HG02588 (cell line): ENCODE measurements around the gene DUS3L.
"Not testable (repeated sequence)": the region's sequence is repeated elsewhere in the genome, so short reads cannot be mapped to it uniquely, and the experiment has no call there.

ENCODE experiments used
- ATAC-seq: cut with Tn5 transposase; IDR thresholded peaks from one replicate; pipeline ENCODE4 v1.9.1; 2021; ENCODE audit warnings: mild to moderate bottlenecking, moderate library complexity; ENCODE audit not compliant: unreplicated experiment

The DUS3L gene

DNA sequence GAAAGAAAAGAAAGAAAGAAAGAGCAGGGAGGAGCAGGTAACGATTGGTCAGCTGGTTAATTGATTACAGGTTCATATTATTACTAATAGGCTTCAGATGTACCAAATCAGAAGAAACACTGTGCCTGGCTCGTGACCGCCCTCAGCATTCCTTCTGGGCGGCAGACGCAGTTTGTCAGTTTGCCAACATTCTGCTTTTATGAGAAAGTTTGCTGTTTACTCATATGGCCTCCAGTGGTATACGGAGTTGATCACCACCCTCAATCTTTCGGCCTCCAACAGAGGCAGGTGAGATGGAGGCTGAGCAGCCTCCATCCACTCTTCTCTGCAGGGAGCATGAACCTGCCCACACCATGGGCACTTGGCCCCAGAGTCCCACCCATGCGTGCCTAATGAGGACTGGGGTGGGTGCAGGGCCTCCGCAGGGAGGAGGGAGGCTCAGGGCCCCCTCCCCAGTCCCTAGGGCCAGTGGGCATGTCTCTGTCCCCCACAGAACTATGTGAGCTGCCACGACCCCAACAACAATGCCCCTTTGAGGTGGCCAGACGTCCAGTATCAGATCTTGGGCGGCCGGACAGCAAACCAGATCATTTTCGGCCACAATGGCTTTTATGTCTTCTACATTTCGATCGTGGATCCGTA lies 15.2 kb downstream of the DUS3L start:
- ATAC-seq, result no peak

DNA sequence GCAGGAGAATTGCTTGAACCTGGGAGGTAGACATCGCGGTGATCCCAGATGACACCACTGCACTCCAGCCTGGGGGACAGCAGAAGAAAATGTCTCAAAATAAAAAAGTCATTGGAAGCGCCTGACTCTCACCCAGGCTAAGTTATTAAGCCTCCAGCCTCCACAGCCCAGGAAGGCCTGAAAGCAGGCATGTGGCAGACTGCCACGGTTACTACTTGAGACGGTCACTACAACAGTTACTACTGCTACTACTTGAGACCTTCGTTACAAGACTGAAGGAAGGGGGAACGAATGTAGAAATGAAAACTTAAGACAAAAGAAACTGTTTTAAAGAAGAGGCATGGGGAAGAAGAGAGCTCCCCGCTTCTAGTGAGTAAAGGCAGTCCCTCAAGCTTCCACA lies 16.0 kb downstream of the DUS3L start:
- ATAC-seq, result no peak

DNA sequence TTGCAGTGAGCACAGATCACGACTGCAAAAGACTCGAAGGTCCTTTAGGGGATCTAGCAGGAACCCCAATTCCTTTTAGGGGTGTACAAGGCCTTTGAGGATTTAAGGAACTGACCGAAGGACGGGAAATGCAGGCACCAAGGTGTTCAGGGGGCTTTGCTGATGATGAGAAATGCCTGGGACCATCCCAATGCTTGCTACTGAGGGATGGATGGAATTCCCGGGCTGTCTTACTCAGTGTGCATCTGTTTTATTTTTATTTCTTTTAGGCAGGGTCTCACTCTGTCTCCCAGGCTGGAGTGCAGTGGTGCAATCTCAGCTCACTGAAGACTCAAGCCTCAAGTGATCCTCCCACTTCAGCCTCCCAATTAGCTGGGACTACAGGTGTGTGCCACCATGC lies 17.7 kb downstream of the DUS3L start:
- ATAC-seq, result no peak

DNA sequence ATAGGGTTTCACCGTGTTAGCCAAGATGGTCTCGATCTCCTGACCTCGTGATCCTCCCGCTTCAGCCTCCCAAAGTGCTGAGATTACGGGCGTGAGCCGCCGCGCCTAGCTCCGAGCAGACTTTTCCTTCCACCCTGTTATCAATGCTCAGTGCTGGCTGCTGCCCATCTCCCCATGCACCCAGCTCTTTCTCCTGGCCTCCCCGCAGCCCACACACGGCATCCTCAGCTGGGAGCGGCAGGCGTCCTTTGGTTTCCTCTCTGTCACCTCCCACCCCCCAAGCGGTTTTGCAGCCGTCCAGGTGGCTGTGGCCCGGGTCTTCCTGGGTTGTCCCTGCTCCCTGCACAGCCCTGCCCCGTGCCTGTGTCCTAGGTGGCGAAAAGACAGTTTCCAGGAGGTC lies 18.5 kb downstream of the DUS3L start:
- ATAC-seq, result no peak

DNA sequence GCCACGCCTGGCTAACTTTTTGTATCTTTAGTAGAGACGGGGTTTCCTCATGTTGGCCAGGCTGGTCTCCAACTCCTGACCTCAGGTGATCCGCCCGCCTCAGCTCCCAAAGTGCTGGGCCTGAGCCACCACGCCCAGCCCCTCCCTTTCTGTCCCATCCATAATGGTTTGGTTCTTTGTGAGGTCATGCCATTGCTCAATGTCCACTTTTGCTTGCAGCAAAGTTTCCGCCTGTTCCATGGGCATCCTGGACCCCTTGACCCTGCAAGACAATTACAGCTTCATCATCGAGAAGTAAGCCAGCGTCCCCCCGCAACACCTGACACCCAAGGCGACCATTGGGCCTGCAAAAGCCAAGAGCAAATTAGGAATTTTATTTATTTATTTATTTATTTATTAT lies 23.0 kb downstream of the DUS3L start:
- ATAC-seq, result no peak

DNA sequence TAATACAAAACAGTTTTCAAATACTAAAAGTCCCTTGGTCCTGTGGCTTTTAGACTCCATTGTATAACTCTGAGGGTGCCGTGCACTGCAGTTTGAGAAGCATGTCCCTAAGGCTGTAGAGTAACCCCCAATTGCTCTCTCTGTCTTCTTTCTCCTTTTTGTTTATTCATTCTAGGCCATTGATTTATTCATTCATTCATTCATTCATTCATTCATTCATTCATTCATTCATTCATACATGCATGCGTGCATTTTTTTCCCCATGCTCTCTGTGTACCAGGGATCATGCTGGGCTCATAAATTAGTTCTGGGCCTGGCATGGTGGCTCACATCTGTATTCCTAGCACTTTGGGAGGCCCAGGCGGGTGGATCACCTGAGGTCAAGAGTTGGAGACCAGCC lies 25.7 kb downstream of the DUS3L start:
- ATAC-seq, result no peak

DNA sequence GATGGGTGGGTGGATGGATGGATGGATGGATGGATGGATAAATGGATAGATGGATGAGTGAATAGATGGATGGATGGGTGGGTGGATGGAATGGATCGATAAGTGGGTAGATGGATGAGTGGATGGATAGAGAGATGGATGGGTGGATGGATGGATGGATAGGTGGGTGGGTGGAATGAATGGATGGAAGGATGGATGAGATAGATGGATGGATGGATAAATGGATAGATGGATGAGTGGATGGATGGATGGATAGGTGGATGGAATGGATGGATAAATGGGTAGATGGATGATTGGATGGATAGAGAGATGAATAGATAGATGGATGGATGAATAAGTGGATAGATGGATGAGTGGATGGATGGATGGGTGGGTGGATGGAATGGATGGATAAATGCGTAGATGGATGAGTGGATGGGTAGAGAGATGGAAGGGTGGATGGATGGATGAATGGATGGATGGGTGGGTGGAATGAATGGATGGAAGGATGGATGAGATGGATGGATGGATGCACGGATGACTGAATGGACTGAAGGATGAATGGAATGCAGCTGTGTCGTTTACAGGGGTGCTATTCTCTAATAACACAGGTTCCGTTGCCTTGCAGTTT lies 28.2 kb downstream of the DUS3L start:
- ATAC-seq, result no peak

DNA sequence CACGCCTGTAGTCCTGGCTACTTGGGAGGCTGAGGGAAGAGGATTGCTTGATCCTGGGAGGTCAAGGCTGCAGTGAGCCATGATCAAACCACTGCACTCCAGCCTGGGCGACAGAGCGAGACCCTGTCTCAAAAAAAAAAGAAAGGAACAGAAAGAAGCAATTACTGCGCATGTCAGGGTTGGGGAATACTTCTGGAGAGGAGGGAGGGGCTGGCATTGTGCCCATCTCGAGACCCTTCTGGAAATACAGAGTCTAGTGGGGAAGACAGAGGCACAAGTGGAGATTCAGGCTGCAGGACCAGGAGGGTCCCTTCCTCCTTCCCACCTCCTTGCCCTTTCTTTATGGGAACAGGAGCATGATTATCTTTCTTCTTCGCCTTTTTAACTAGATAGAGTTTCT lies 37.2 kb downstream of the DUS3L start:
- ATAC-seq, result no peak

DNA sequence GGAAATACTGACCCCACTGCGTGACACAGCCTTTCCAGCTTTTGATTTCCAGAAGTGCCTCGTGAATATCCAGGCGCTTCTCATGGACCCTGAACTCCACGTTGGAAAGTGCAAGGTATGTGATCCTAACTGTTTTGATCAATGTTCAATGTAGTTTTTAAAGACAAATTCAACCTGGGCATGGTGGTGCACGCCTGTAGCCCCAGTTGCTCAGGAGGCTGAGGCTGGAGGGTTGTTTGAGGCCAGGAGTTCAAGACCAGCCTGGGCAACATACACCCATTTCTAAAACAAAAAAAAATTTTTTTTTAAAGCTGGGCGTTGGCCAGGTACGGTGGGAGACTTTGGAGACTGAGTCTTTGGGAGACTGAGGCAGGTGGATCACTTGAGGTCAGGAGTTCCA lies 39.3 kb downstream of the DUS3L start:
- ATAC-seq, result no peak

DNA sequence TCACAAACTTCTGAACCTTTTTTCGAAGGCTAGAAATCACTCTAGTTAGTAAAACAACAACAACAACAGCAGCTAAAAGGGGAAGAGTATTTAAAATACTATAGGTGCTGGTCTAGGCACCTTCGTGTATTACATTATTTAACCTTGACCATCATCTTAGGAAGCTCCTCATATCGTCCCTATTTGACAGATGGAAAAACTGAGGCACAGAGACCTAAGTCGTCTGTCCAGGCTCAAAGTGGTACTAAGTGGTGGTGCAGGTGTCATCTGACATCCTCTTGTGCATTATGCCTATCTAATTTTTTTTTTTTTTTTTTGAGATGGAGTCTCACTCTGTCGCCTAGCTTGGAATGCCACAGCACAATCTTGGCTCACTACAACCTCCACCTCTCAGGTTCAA lies 41.5 kb downstream of the DUS3L start:
- ATAC-seq, result no peak

DNA sequence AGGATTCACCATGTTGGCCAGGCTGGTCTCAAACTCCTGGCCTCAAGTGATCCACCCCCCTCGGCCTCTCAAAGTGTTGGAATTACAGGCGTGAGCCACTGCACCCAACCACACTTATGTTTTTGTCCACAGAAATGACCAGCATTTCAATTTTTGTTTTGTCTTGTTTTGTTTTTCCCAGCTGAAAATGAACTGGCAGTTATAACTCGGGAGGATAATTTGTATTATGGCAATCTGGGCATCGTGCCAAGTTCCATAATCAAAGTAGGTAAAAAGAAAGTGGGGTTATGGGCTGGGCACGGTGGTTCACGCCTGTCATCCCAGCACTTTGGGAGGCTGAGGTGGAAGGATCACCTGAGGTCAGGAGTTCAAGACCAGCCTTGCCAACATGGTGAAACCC lies 42.0 kb downstream of the DUS3L start:
- ATAC-seq, result not testable (repeated sequence)

DNA sequence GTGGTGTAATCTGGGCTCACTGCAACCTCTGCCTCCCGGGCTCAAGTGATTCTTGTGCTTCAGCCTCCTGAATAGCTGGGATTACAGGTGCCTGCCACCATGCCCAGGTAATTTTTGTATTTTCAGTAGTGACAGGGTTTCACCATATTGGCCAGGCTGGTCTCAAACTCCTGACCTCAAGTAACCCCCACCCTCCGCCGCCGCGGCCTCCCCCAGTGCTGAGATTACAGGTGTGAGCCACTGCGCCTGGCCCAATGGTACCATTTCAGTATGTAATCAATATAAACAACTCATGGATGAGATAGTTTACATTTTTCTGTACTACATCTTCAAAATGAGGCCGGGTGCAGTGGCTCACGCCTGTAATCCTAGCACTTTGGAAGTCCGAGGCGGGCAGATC lies 46.0 kb downstream of the DUS3L start:
- not testable (repeated sequence) for ATAC-seq

DNA sequence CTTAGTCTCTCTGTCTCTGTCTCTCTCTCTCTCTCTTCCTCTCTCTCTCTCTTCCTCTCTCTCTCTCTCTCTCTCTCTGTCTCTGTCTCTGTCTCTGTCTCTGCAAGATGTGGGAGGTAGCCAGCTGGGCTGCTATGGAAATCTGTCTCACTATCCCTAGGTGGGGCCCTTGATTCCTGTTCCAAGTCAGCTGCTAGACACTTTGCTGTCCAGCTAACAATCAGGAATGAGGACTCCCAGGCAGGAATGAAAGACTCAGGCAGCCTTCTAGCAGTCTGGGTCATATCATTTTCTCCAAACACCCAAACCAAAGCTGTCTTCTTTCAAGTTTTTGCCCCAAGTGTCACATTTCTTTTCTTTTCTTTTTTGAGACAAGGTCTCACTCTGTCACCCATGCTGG lies 47.3 kb downstream of the DUS3L start:
- ATAC-seq, result no peak

DNA sequence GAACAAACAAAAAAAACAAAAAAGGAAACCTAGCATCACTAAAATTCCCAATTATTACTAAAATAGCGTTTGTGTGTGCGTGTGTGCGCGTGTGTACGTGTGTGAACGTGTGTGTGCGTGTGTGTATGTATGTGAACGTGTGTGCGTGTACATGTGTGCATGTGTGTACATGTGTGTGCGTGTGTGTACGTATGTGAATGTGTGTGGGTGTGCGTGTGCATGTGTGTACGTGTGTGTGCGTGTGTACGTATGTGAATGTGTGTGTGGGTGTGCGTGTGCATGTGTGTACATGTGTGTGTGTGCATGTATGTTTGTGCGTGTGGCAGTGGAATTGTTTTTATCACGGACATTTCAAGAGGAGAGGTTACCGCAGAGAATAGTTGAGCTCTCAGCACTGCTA lies 48.9 kb downstream of the DUS3L start:
- ATAC-seq, result no peak

DNA sequence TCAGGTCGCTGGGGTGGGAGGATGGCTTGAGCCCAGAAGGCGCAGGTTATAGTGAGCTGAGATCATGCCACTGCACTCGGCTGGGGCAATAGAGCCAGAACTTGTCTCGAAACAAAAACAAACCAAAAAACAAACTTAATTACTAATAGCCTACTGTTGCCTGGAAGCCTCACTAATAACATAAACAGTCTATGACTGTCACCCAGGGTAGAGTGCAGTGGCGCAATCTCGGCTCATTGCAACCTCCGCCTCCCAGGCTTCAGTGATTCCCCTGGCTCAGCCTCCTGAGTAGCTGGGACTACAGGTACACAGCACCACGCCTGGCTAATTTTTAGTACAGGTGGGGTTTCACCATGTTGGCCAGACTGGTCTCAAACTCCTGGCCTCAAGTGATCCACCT lies 52.5 kb downstream of the DUS3L start:
- ATAC-seq, result no peak
